Left lung (tissue), 10 donors: Measurements from ENCODE around the gene DHRS7B. TPM values are rescaled to one million over a fixed set of nuclear protein-coding genes. Genes with fewer than 3 reads are reported as not detected.
A peak's percentile ranks its signal among the peaks of the same experiment; 100 is the strongest.

Experiments
- ATAC-seq: fragments of 200-7000 bp; cut with Tn5 transposase; one replicate; pipeline ENCODE4 v1.9.1; 2020; ENCODE audit warnings: moderate library complexity
- DNase-seq, 4 donors: peaks; one replicate each; pipeline ENCODE4 v3.0.0-alpha.2; 2013 to 2020
- H3K27ac ChIP-seq, 2 donors: fragments of 200-600 bp; sonication (generic) in 1 of 2; one replicate each; pipeline versions ENCODE4 v1.5.0 to v1.8.0; 2020 to 2021
- H3K27me3 ChIP-seq, 2 donors: fragments of 200-600 bp; sonication (generic) in 1 of 2; one replicate each; pipeline versions ENCODE4 v1.5.0 to v1.8.0; 2020 to 2021
- H3K36me3 ChIP-seq, 2 donors: fragments of 200-600 bp; sonication (generic) in 1 of 2; one replicate each; pipeline versions ENCODE4 v1.5.0 to v1.8.0; 2020 to 2021
- H3K4me1 ChIP-seq, 2 donors: fragments of 200-600 bp; one replicate each; pipeline ENCODE4 v1.8.0; 2021
- H3K4me3 ChIP-seq, 2 donors: fragments of 200-600 bp; sonication (generic) in 1 of 2; one replicate each; pipeline versions ENCODE4 v1.5.0 to v1.8.0; 2020 to 2021; ENCODE audit warnings: mild to moderate bottlenecking in 1 of 2
- H3K9me3 ChIP-seq, 2 donors: fragments of 200-600 bp; sonication (generic) in 1 of 2; one replicate each; pipeline versions ENCODE4 v1.5.0 to v1.8.0; 2020 to 2021
- CTCF ChIP-seq, 2 donors: fragments of 200-600 bp; sonication (generic) in 1 of 2; IDR thresholded peaks; one replicate each; pipeline versions ENCODE4 v1.5.0 to v1.8.0; 2021; ENCODE audit warnings: antibody characterized with exemption in 2 of 2
- intact Hi-C, 2 donors: fragments of 100-400 bp; cut with DNase I; formaldehyde crosslinking; loops; one replicate each; pipeline versions ENCODE4 v1.11.2 to v1.14.2; 2022
- polyA plus RNA-seq, 6 donors: library from polyadenylated mRNA; unstranded; fragments of 120-200 nt; gene quantifications; one replicate each; pipeline ENCODE4 v1.2.1, GENCODE V29; 2013; ENCODE audit not compliant: insufficient read length in 6 of 6
- total RNA-seq, 2 donors: library from RNA; stranded (reverse); fragmentation: NEBNext Ultra II Directional; extraction: Animal tissue kit (Norgen Biotek cat#: 25700); gene quantifications; one replicate each; pipeline ENCODE4 v1.2.1, GENCODE V29; 2021
- donor health status: DM: no; HTN: yes; CAD: no.
- donor health status: DM: no; HTN: no; CAD: no.

The DHRS7B gene
- total and polyA plus RNA-seq, 8 donors, result 22.5 to 29.1 (median 25.0) TPM

GRCh38 chr17:21167303-21167702 is 40.5 kb downstream of the DHRS7B start:
- H3K4me3 ChIP-seq, result no peak overlapping the region
- DNase-seq (no peak), ATAC-seq (peak; percentile 44)
- intact Hi-C loops, result no loop called here
- H3K36me3 ChIP-seq, result peaks cover 0 to 5% of the 10 kb centered on the region in 2 donors
- H3K27ac ChIP-seq, result peak overlapping the region in 1 of 2 donors; percentile 79
- no peaks in the 10 kb centered on the region for H3K9me3 ChIP-seq
- peaks cover 6 to 23% of the 10 kb centered on the region in 2 donors for H3K4me1 ChIP-seq
- H3K27me3 ChIP-seq, result no peaks in the 10 kb centered on the region
- TF ChIP-seq CTCF (IDR thresholded peaks at IDR 0.05), result no peak

GRCh38 chr17:21168555-21168865 is 41.7 kb downstream of the DHRS7B start:
- Histone ChIP-seq H3K4me1 (peaks cover 6 to 23% of the 10 kb centered on the region in 2 donors), H3K4me3 (no peak overlapping the region), H3K9me3 (no peaks in the 10 kb centered on the region), H3K36me3 (peaks cover 0 to 17% of the 10 kb centered on the region in 2 donors), H3K27me3 (no peaks in the 10 kb centered on the region), H3K27ac (no peak overlapping the region)
- DNase-seq (no peak), ATAC-seq (no peak)
- no peak for TF ChIP-seq CTCF (IDR thresholded peaks at IDR 0.05)
- intact Hi-C loops, result no loop called here

- ATAC-seq, result no peak
These were observed 42.7 kb downstream of the DHRS7B start for GRCh38 chr17:21169496-21169895.

GRCh38 chr17:21170809-21171208 is 44.0 kb downstream of the DHRS7B start:
- Histone ChIP-seq H3K36me3 (peaks cover 0 to 38% of the 10 kb centered on the region in 2 donors), H3K4me1 (peaks cover 6 to 23% of the 10 kb centered on the region in 2 donors), H3K27ac (no peak overlapping the region), H3K9me3 (no peaks in the 10 kb centered on the region), H3K27me3 (no peaks in the 10 kb centered on the region), H3K4me3 (no peak overlapping the region)
- ATAC-seq (no peak), DNase-seq (no peak)
- TF ChIP-seq CTCF (IDR thresholded peaks at IDR 0.05), result no peak
- intact Hi-C loops, result no loop called here

More at GRCh38 chr17:21169496-21169895, 42.7 kb downstream of the DHRS7B start:
- DNase-seq, result no peak
- Histone ChIP-seq H3K27ac (no peak overlapping the region), H3K4me3 (no peak overlapping the region), H3K27me3 (no peaks in the 10 kb centered on the region), H3K9me3 (no peaks in the 10 kb centered on the region), H3K4me1 (peaks cover 6 to 23% of the 10 kb centered on the region in 2 donors), H3K36me3 (peaks cover 0 to 27% of the 10 kb centered on the region in 2 donors)
- intact Hi-C loops, result no loop called here
- TF ChIP-seq CTCF (IDR thresholded peaks at IDR 0.05), result no peak

GRCh38 chr17:21171309-21171922 is 44.7 kb downstream of the DHRS7B start:
- H3K27ac ChIP-seq, result no peak overlapping the region
- no peak for TF ChIP-seq CTCF (IDR thresholded peaks at IDR 0.05)
- no peaks in the 10 kb centered on the region for H3K9me3 ChIP-seq
- no peak overlapping the region for H3K4me3 ChIP-seq
- intact Hi-C loops, result no loop called here
- DNase-seq (no peak), ATAC-seq (no peak)
- peaks cover 0 to 38% of the 10 kb centered on the region in 2 donors for H3K36me3 ChIP-seq
- H3K4me1 ChIP-seq, result peaks cover 6 to 17% of the 10 kb centered on the region in 2 donors
- no peaks in the 10 kb centered on the region for H3K27me3 ChIP-seq
